Adrenal gland (tissue), 12 donors: ENCODE data around the gene BROX. TPM values are rescaled to one million over a fixed set of nuclear protein-coding genes. Genes with fewer than 3 reads are reported as not detected.

Experiments
- DNase-seq, 7 donors: peaks; one replicate each; pipeline ENCODE4 v3.0.0-alpha.2; 2019 to 2020
- H3K27ac ChIP-seq, 5 donors: fragments of 200-600 bp; sonication (generic) in 4 of 5; 1 replicate in 3 of 5; 2 replicates in 2 of 5; pipeline versions ENCODE4 v1.5.1 to v1.8.0; 2016 to 2020; ENCODE audit warnings: mild to moderate bottlenecking in 1 of 5
- H3K27me3 ChIP-seq: fragments of 200-600 bp; 2 replicates; pipeline ENCODE4 v1.8.0; 2021
- H3K36me3 ChIP-seq, 2 donors: fragments of 200-600 bp; replicated peaks in 1 of 2; 1 replicate in 1 of 2; 2 replicates in 1 of 2; pipeline versions ENCODE4 v1.5.1 to v1.8.0; 2018 to 2022
- H3K4me1 ChIP-seq, 2 donors: fragments of 200-600 bp; replicated peaks in 1 of 2; 1 replicate in 1 of 2; 2 replicates in 1 of 2; pipeline versions ENCODE4 v1.5.1 to v1.8.0; 2018 to 2021
- H3K4me3 ChIP-seq, 4 donors: fragments of 200-600 bp; sonication (generic) in 3 of 4; one replicate each; pipeline ENCODE4 v1.5.1; 2016 to 2018
- H3K9me3 ChIP-seq, 3 donors: fragments of 200-600 bp; sonication (generic) in 1 of 3; replicated peaks in 1 of 3; 1 replicate in 2 of 3; 2 replicates in 1 of 3; pipeline versions ENCODE4 v1.5.1 to v1.8.0; 2016 to 2021
- POLR2A ChIP-seq, 2 donors: fragments of 450-650 bp; IDR thresholded peaks; one replicate each; pipeline ENCODE4 v1.6.1; 2017; ENCODE audit warnings: antibody characterized with exemption in 2 of 2, mild to moderate bottlenecking in 2 of 2, moderate library complexity in 1 of 2
- WGBS, 4 donors: extraction: QIAGEN DNeasy Blood & Tissue Kit in 2 of 4; methylation state at CpG; one replicate each; pipeline versions ENCODE4 v1.1.5 to v1.1.7; 2013 to 2017; 5-methylcytosine and 5-hydroxymethylcytosine counted together
- intact Hi-C, 2 donors: fragments of 100-400 bp; cut with DNase I; formaldehyde crosslinking; loops; one replicate each; pipeline versions ENCODE4 v1.14.1 to v1.15.0; 2022 to 2023
- polyA plus RNA-seq, 3 donors: library from polyadenylated mRNA; stranded (reverse); fragments of 200-250 nt in 2 of 3; fragments of 350-450 nt in 1 of 3; fragmentation: Illumina TruSeq in 1 of 3; extraction: RNeasy Lipid Tissue Mini Kit (QIAGEN cat#74804) in 1 of 3; gene quantifications; one replicate each; pipeline ENCODE4 v1.2.3, GENCODE V29; 2013 to 2014
- total RNA-seq, 9 donors: library from RNA; depleted of rRNA in 4 of 9; stranded (reverse); fragments of >200 nt in 4 of 9; fragments of 120-200 nt in 1 of 9; fragmentation: NEBNext Ultra II Directional in 1 of 9; extraction: Animal tissue kit (Norgen Biotek cat#: 25700) in 1 of 9; gene quantifications; one replicate each; pipeline versions ENCODE4 v1.1.0 to v1.2.4, GENCODE V29; 2013 to 2023
- TF ChIP-seq, protein P1 (sequence below), 6 experiments: fragments of 450-650 bp in 4 of 6; fragments of 200-600 bp in 2 of 6; sonication (generic) in 1 of 6; IDR thresholded peaks; 1 replicate in 5 of 6; 2 replicates in 1 of 6; pipeline versions ENCODE4 v1.5.1 to v1.8.0; 2016 to 2021; ENCODE audit warnings: antibody characterized with exemption in 6 of 6, mild to moderate bottlenecking in 2 of 6, moderate library complexity in 1 of 6
- donor health status: healthy with polysubstance abuse.
- donor health status: Bipolar disorder and iron deficiency.
- donor health status: DM: yes; HTN: yes; CAD: no.
- donor health status: DM: no; HTN: no; CAD: no.
- donor health status: DM: no; HTN: no; CAD: no.
- donor health status: DM: yes; HTN: yes; CAD: no.

The BROX gene
- total and polyA plus RNA-seq, 12 donors = 14.1 to 81.3 (median 41.3) TPM

- no peak for DNase-seq
Observed at GRCh38 chr1:222704260-222704659, 8.1 kb upstream of the BROX start.

DNA sequence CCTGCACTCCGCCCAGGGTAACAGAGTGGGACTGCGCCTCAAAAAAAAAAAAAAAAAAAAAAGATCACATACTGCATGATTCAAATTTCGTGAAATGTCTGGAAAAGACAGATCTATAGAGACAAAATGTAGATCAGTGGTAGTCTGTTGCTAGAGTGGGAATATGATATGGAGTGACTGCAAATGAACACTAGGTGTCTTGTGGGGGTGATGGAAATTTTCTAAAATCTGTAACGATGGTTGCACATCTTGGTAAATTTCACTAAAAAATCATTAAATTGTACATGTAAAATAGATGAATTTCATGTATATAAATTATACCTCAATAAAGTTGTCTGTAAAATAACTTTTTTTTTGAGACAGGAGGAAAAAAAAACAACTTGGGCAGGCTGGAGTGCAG, 5.5 kb upstream of the BROX start:
- WGBS, 4 donors = 70 to 83% (median 73%) methylated on average over 4 of the region's 4 CpGs
- Histone ChIP-seq H3K4me1 (peaks cover 0 to 14% of the 10 kb centered on the region in 2 donors), H3K27me3 (no peaks in the 10 kb centered on the region), H3K4me3 (no peak overlapping the region), H3K36me3 (peaks cover 0 to 7% of the 10 kb centered on the region in 2 donors), H3K9me3 (no peaks in the 10 kb centered on the region), H3K27ac (no peak overlapping the region)
- intact Hi-C loops = no loop called here
- TF ChIP-seq, protein P1, sequence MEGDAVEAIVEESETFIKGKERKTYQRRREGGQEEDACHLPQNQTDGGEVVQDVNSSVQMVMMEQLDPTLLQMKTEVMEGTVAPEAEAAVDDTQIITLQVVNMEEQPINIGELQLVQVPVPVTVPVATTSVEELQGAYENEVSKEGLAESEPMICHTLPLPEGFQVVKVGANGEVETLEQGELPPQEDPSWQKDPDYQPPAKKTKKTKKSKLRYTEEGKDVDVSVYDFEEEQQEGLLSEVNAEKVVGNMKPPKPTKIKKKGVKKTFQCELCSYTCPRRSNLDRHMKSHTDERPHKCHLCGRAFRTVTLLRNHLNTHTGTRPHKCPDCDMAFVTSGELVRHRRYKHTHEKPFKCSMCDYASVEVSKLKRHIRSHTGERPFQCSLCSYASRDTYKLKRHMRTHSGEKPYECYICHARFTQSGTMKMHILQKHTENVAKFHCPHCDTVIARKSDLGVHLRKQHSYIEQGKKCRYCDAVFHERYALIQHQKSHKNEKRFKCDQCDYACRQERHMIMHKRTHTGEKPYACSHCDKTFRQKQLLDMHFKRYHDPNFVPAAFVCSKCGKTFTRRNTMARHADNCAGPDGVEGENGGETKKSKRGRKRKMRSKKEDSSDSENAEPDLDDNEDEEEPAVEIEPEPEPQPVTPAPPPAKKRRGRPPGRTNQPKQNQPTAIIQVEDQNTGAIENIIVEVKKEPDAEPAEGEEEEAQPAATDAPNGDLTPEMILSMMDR (IDR thresholded peaks at IDR 0.05) = peak in 2 of 6 experiments; percentile 13 to 15
- no peak for TF ChIP-seq POLR2A (IDR thresholded peaks at IDR 0.05)
- no peak for DNase-seq

More at GRCh38 chr1:222704260-222704659, 8.1 kb upstream of the BROX start:
- H3K36me3 ChIP-seq = peaks cover 0 to 14% of the 10 kb centered on the region in 2 donors
- H3K4me1 ChIP-seq = no peaks in the 10 kb centered on the region
- no peaks in the 10 kb centered on the region for H3K27me3 ChIP-seq
- TF ChIP-seq, protein P1 (IDR thresholded peaks at IDR 0.05) = no peak
- no peak for TF ChIP-seq POLR2A (IDR thresholded peaks at IDR 0.05)
- H3K4me3 ChIP-seq = no peak overlapping the region
- 89 to 100% (median 93%) methylated on average over 1 of the region's 1 CpG for WGBS, 4 donors
- no peak overlapping the region for H3K27ac ChIP-seq
- intact Hi-C loops = no loop called here
- no peaks in the 10 kb centered on the region for H3K9me3 ChIP-seq

- no peak for DNase-seq
- H3K27ac ChIP-seq = no peak overlapping the region
- no peaks in the 10 kb centered on the region for H3K36me3 ChIP-seq
- H3K27me3 ChIP-seq = no peaks in the 10 kb centered on the region
- no peak overlapping the region for H3K4me3 ChIP-seq
- TF ChIP-seq, protein P1 (IDR thresholded peaks at IDR 0.05) = no peak
- no peak for TF ChIP-seq POLR2A (IDR thresholded peaks at IDR 0.05)
- WGBS, 4 donors = 76 to 85% (median 81%) methylated on average over 5 of the region's 5 CpGs
- intact Hi-C loops = loop anchor here in 1 of 2 donors (10.0 kb wide), 1 partner anchor 55 kb away; no protein-coding TSS in a partner anchor
- peaks cover 0 to 22% of the 10 kb centered on the region in 2 donors for H3K4me1 ChIP-seq
- H3K9me3 ChIP-seq = no peaks in the 10 kb centered on the region
Observed at GRCh38 chr1:222709700-222710153, 2.6 kb upstream of the BROX start.

GRCh38 chr1:222711319-222712252, 778 bp upstream of the BROX start:
- WGBS, 4 donors = 0 to 1% (median 1%) methylated on average over 18 to 42 of the region's 42 CpGs
- Histone ChIP-seq H3K27ac (peak overlapping the region; percentile 70 to 99 (median 98)), H3K4me1 (peaks cover 0 to 22% of the 10 kb centered on the region in 2 donors), H3K27me3 (no peaks in the 10 kb centered on the region), H3K36me3 (peaks cover 0 to 11% of the 10 kb centered on the region in 2 donors), H3K9me3 (no peaks in the 10 kb centered on the region), H3K4me3 (peak overlapping the region; percentile 67 to 97 (median 88))
- intact Hi-C loops = loop anchor here in 1 of 2 donors (10.0 kb wide), 1 partner anchor 57 kb away; no protein-coding TSS in a partner anchor
- peak; percentile 49 to 81 (median 61) for DNase-seq
- TF ChIP-seq POLR2A (IDR thresholded peaks at IDR 0.05) = peak in 1 of 2 donors; percentile 8
- TF ChIP-seq, protein P1 (IDR thresholded peaks at IDR 0.05) = no peak
